ENCODE results near the gene SRC. TPM values are rescaled to one million over a fixed set of nuclear protein-coding genes. Genes with fewer than 3 reads are reported as not detected.

The SRC gene
- total and polyA plus RNA-seq, 2 donors (not counting 3 experiments of a cell fraction or from before 2014, with no cell fraction given), result 22.6 to 29.4 TPM

DNA sequence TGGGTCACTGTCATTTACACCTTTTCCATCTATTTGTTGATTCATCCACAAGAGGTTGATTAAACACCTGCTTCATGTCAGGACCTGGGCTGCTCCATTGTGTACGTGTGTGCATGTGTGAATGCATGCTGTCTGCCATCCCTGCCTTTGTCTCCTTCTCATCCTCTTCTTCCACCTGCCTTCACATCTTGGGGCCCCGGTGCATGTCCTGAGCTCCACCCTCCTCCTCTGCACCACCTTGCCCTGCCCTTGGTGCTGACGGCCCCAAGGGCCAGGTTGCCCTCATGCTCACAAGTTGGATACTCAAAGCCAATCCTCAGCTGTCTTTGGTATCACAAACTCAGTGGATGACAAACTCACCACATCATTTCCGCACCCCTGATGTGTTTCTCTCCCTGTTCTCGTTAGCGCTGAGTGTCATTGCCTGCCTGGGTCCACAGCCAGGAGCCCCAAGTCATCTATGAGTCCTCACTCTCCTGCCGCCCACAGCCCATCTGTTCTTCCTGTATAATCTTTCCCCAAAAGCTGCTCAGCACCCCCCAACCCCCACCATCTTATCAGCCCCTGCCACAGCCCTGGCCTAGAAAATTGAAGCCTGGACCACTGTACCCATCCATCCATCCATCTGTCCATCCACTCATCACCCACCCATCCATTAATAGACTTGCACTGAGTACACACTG is 85.0 kb downstream of the SRC start:
- no TSS peak for BruUV-seq (replicated peaks)
- H3K4me3 ChIP-seq (replicated peaks in 1 of 3; ENCODE audit: insufficient read depth in 1 of 3, low read depth in 1 of 3, low read length in 3 of 3), result no peak overlapping the region
- H3K9ac ChIP-seq (replicated peaks; ENCODE audit: extremely low read depth, insufficient read depth, low read length), result no peak overlapping the region
- dilution Hi-C loops (cut with MboI; ENCODE audit: extremely low pct_ligation_motif_present, low sequenced_read_pairs) (no loop called here), intact Hi-C loops (cut with micrococcal nuclease) (no loop called here)
- POLR2A ChIA-PET, result no interaction called here
- DNase-seq (ENCODE audit: low read depth, low spot score) (no peak), FAIRE-seq (no peak)
- TF ChIP-seq JUN (IDR thresholded peaks at IDR 0.05; ENCODE audit: borderline replicate concordance, insufficient read depth, insufficient read length, low read depth) (no peak), GATA2 (IDR thresholded peaks at IDR 0.05; ENCODE audit: insufficient read depth, insufficient read length, low read depth, low read length) (no peak), POLR2A (IDR thresholded peaks at IDR 0.05; ENCODE audit: low read depth, low read length) (no peak), FOS (IDR thresholded peaks at IDR 0.05; ENCODE audit: borderline replicate concordance, insufficient read depth, low read length) (no peak), POLR2AphosphoS5 (IDR thresholded peaks at IDR 0.05; ENCODE audit: insufficient read depth, low read depth, low read length) (no peak), MAX (IDR thresholded peaks at IDR 0.05; ENCODE audit: insufficient read depth, insufficient read length) (no peak), EZH2 (IDR thresholded peaks at IDR 0.05; ENCODE audit: borderline replicate concordance, low read depth, low read length, severe bottlenecking) (no peak), MYC (IDR thresholded peaks at IDR 0.05; ENCODE audit: low read depth, low read length) (no peak)
- TF ChIP-seq, protein P1, sequence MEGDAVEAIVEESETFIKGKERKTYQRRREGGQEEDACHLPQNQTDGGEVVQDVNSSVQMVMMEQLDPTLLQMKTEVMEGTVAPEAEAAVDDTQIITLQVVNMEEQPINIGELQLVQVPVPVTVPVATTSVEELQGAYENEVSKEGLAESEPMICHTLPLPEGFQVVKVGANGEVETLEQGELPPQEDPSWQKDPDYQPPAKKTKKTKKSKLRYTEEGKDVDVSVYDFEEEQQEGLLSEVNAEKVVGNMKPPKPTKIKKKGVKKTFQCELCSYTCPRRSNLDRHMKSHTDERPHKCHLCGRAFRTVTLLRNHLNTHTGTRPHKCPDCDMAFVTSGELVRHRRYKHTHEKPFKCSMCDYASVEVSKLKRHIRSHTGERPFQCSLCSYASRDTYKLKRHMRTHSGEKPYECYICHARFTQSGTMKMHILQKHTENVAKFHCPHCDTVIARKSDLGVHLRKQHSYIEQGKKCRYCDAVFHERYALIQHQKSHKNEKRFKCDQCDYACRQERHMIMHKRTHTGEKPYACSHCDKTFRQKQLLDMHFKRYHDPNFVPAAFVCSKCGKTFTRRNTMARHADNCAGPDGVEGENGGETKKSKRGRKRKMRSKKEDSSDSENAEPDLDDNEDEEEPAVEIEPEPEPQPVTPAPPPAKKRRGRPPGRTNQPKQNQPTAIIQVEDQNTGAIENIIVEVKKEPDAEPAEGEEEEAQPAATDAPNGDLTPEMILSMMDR (IDR thresholded peaks at IDR 0.05; ENCODE audit: extremely low read depth in 1 of 2, insufficient read depth in 1 of 2, low read depth in 1 of 2, low read length in 2 of 2), result no peak
- H3K79me2 ChIP-seq (ENCODE audit: control insufficient read depth, insufficient read depth, low read length), result no peaks in the 10 kb centered on the region
- CTCF ChIA-PET, result no interaction called here
- no peak overlapping the region for H3K4me2 ChIP-seq (ENCODE audit: insufficient read depth, low read length)
- no peak overlapping the region for H3K27ac ChIP-seq (ENCODE audit: insufficient read depth, low read depth, low read length)
- H4K20me1 ChIP-seq (replicated peaks; ENCODE audit: control insufficient read depth, extremely low read depth, insufficient read depth, low read length), result no peaks in the 10 kb centered on the region
- no peaks in the 10 kb centered on the region for H3K4me1 ChIP-seq (ENCODE audit: control insufficient read depth, extremely low read depth, insufficient read depth, low read length)
- H2AFZ ChIP-seq (ENCODE audit: low read depth, low read length), result no peak overlapping the region
- peaks cover 7 to 21% of the 10 kb centered on the region in 2 experiments for H3K27me3 ChIP-seq (ENCODE audit: control insufficient read depth in 2 of 2, insufficient read depth in 2 of 2, low read length in 2 of 2)
- no peaks in the 10 kb centered on the region for H3K9me1 ChIP-seq (replicated peaks; ENCODE audit: control insufficient read depth, extremely low read depth, insufficient read depth, low read length)
- H3K36me3 ChIP-seq (ENCODE audit: control insufficient read depth in 2 of 2, extremely low read depth in 1 of 2, insufficient read depth in 2 of 2, low read length in 2 of 2), result no peaks in the 10 kb centered on the region
- H3K9me3 ChIP-seq (replicated peaks; ENCODE audit: control insufficient read depth, insufficient read depth, low read length), result no peaks in the 10 kb centered on the region

Measured in endothelial cell of umbilical vein (primary cell).